HFFc6 (cell line): ENCODE data around the gene BRINP3. TPM values are rescaled to one million over a fixed set of nuclear protein-coding genes. Genes with fewer than 3 reads are reported as not detected.

Source experiments
- DNase-seq: peaks from one replicate; pipeline ENCODE4 v3.0.0-alpha.2; 2018
- H3K27ac Mint-ChIP-seq: 2 replicates; pipeline ENCODE4 v1.8.0; 2020; ENCODE audit warnings: mild to moderate bottlenecking, mixed read lengths
- H3K27me3 Mint-ChIP-seq: 2 replicates; pipeline ENCODE4 v1.8.0; 2021; ENCODE audit warnings: mild to moderate bottlenecking, moderate library complexity, mixed read lengths; ENCODE audit not compliant: insufficient read depth
- H3K36me3 Mint-ChIP-seq: 2 replicates; pipeline ENCODE4 v1.8.0; 2021; ENCODE audit warnings: low read depth, mixed read lengths
- H3K4me1 Mint-ChIP-seq: 2 replicates; pipeline ENCODE4 v1.8.0; 2020; ENCODE audit warnings: low read depth, mixed read lengths
- H3K4me3 Mint-ChIP-seq: 2 replicates; pipeline ENCODE4 v1.8.0; 2020; ENCODE audit warnings: mild to moderate bottlenecking, moderate library complexity, mixed read lengths
- H3K9me3 Mint-ChIP-seq: 2 replicates; pipeline ENCODE4 v1.8.0; 2020; ENCODE audit warnings: mild to moderate bottlenecking, mixed read lengths
- total RNA-seq, 6 experiments: library from RNA; stranded (reverse); fragmentation: NEBNext Ultra II Directional; extraction: Animal tissue kit (Norgen Biotek cat#: 25700); gene quantifications; 2 replicates in 1 of 6; 3 replicates in 5 of 6; pipeline ENCODE4 v1.2.3, GENCODE V29; 2021
- TF ChIP-seq, protein P1 (sequence below): fragments of 200-600 bp; sonication (generic); IDR thresholded peaks from 2 replicates; pipeline ENCODE4 v1.5.0; 2021; ENCODE audit warnings: antibody characterized with exemption, mild to moderate bottlenecking

The BRINP3 gene
- total RNA-seq, 6 experiments from 2014 or later = not detected

DNA sequence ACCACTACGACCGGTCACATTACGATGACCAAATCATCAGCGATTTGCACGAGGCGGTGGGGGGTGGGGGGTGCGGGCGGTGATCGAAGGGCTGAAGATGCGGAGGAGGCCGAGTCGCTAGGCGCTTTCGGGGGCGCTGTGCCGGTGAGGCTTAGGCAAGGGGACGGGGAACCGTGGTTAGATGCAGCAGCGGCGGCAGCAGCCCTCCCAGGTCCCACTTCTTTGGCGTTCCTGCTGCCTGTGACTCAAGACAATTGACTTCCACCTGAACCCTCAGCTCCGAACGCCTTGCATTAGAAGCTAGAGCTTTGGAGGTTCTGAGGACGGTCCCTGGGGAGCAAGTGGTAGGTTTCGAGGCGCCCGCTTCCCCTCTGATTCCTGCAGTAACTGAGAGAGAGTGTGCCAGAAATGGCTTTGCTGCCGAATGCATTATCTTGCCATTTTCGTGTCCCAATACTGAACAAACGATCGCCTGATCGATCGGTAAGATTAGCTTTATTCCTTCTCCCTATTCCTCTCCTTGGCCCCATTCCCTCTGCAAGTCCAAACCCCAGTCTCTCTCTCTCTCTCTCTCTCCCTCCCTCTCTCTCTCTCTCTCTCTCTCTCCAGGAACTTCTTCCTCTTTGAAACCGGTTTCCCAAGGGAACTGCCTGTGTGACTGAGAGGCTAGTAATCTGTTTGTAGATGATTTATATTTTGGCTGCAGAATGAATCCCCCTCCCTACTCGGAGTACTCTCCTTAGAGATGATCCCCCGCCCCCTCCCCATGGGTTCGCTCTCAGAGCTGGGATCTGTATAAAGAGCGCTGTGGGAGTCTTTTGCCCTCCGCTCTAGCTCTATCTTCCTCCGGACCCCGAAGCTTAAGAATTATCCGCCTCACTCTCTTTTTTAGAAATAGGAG lies 735 bp upstream of the BRINP3 start:
- Mint-ChIP-seq H3K27ac (no peak overlapping the region), H3K4me1 (no peaks in the 10 kb centered on the region; the same call in 1 of the 2 replicates), H3K9me3 (peaks cover 3% of the 10 kb centered on the region; the same call in 1 of the 2 replicates), H3K27me3 (peaks cover 8% of the 10 kb centered on the region), H3K4me3 (peak overlapping the region; percentile 82), H3K36me3 (no peaks in the 10 kb centered on the region)
- TF ChIP-seq, protein P1, sequence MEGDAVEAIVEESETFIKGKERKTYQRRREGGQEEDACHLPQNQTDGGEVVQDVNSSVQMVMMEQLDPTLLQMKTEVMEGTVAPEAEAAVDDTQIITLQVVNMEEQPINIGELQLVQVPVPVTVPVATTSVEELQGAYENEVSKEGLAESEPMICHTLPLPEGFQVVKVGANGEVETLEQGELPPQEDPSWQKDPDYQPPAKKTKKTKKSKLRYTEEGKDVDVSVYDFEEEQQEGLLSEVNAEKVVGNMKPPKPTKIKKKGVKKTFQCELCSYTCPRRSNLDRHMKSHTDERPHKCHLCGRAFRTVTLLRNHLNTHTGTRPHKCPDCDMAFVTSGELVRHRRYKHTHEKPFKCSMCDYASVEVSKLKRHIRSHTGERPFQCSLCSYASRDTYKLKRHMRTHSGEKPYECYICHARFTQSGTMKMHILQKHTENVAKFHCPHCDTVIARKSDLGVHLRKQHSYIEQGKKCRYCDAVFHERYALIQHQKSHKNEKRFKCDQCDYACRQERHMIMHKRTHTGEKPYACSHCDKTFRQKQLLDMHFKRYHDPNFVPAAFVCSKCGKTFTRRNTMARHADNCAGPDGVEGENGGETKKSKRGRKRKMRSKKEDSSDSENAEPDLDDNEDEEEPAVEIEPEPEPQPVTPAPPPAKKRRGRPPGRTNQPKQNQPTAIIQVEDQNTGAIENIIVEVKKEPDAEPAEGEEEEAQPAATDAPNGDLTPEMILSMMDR = no peak
- no peak for DNase-seq

DNA sequence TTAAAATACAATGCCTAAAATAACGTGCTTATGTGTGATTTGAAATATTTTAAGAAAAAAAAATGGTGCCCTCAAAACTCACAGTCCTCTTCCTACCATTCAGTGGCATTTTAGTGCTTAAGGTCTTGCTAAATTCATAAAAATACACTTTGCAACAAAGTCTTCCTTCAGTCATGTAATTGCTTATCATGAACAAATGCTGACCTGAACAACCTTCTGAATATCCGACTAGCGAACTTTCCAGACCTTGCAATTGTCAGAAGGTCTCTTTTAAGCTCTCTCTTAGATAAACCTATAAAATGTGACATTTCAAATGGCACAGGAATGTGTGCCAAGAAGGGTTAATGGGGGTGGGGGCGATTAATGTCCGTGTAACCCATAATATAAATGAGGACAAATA lies 858 bp downstream of the BRINP3 start:
- Mint-ChIP-seq H3K36me3 (no peaks in the 10 kb centered on the region), H3K4me1 (no peaks in the 10 kb centered on the region; the same call in 1 of the 2 replicates), H3K27ac (no peak overlapping the region), H3K27me3 (peaks cover 8% of the 10 kb centered on the region), H3K4me3 (no peak overlapping the region), H3K9me3 (peaks cover 3% of the 10 kb centered on the region; the same call in 1 of the 2 replicates)
- DNase-seq = no peak
- TF ChIP-seq, protein P1 = no peak

DNA sequence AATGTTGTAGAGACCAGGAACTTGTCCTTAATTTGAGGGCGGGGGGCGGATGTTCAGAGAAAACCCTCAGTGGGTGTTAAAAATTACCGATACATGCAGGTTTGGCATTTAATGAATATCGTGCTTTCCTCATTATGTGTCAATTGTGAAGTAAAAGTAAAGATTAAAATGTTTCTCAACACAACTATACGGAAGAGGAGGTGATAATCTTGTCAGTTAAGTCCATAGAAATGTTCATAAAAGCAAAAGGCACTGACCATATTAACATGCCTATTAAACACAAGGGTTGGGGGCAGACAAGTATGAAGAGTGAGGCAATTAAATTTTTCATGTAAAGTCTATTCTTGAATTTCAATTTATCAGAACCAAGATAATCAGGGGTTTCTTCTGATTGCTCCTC lies 1.3 kb downstream of the BRINP3 start:
- TF ChIP-seq, protein P1 = no peak
- Mint-ChIP-seq H3K27me3 (peaks cover 8% of the 10 kb centered on the region), H3K36me3 (no peaks in the 10 kb centered on the region), H3K9me3 (peaks cover 3% of the 10 kb centered on the region; the same call in 1 of the 2 replicates), H3K4me3 (no peak overlapping the region), H3K27ac (no peak overlapping the region), H3K4me1 (no peaks in the 10 kb centered on the region; the same call in 1 of the 2 replicates)
- DNase-seq = no peak

DNA sequence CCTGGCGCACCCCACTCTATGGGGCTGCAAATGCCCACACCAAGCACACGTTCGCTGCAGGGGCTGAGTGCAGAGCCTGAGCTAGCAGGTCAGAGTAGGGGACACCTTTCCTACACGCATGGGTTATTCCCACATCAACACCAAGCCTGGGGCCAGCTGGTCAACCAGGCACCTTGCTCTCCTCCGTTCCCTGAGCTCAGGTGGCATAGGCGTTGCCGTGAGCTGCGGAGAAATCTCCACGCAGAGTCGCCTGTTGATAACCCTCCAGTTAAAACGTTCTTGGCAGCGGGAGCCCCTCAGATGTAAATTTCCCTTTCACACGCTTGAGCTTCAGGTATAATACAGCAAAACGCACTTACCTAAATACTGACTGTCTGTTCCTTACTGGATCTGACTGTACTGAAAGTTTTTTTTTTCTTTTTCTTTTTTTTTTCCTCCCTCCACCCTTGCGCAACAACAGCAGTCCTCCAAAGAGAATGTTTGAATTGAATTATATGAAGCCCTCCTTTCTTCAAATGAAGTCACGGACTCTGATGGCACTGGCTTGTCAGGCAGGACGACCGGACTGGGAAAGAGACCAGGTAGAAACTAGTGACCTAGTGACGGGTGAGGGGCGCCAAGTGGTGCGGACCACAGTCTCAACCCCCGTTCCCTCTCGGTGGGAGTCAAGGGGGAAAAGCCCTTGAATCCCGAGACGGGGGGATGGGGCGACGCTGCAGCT lies 2.1 kb downstream of the BRINP3 start:
- Mint-ChIP-seq H3K4me1 (no peaks in the 10 kb centered on the region; the same call in 1 of the 2 replicates), H3K4me3 (no peak overlapping the region), H3K27me3 (peaks cover 8% of the 10 kb centered on the region), H3K36me3 (no peaks in the 10 kb centered on the region), H3K9me3 (peaks cover 3% of the 10 kb centered on the region; the same call in 1 of the 2 replicates), H3K27ac (no peak overlapping the region)
- DNase-seq = no peak
- TF ChIP-seq, protein P1 = no peak

DNA sequence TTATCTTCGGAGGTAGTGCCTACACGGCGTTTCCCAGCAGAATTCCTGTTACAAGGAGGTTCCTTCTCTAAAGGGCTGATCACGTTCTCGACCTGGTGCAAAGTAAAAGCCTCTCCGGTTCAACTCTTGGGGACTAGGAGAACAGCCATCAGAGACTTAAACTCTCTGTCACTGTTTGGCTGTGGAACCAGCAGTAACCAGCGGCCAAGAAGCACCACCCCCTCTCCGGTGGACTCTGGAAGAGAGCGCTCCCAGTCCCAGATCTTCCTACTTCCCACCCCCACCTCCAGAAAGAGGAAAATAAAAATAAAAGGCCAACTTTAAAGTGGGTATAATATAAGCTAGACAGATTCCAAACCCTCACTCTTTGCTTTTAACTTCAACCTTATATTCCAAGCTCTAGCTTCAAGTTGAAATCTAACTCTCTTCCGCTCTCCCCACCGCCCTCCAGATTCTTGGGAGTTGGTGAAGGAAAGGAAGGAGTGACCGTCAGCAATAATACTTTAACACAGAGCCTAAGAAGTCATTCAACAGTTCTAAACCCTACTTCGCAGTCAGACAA lies 2.9 kb downstream of the BRINP3 start:
- H3K4me1 Mint-ChIP-seq = no peaks in the 10 kb centered on the region; the same call in 1 of the 2 replicates
- DNase-seq = no peak
- TF ChIP-seq, protein P1 = no peak
- no peak overlapping the region for H3K4me3 Mint-ChIP-seq
- H3K36me3 Mint-ChIP-seq = no peaks in the 10 kb centered on the region
- peaks cover 8% of the 10 kb centered on the region for H3K27me3 Mint-ChIP-seq
- H3K9me3 Mint-ChIP-seq = peaks cover 3% of the 10 kb centered on the region; the same call in 1 of the 2 replicates
- H3K27ac Mint-ChIP-seq = no peak overlapping the region
